ENCODE measurements around the gene SPDYE3. TPM values are rescaled to one million over a fixed set of nuclear protein-coding genes. Genes with fewer than 3 reads are reported as not detected.
"Not testable (repeated sequence)": the region's sequence is repeated elsewhere in the genome, so short reads cannot be mapped to it uniquely, and the experiment has no call there.

Gene SPDYE3
- total and polyA plus RNA-seq, 3 experiments from 2014 or later = 9.8 TPM; not detected in 2

- H3K27me3 Mint-ChIP-seq; POLR2A ChIA-PET; H3K27ac ChIP-seq (ENCODE audit: low read depth, low read length); CTCF ChIA-PET; H3K36me3 ChIP-seq (ENCODE audit: insufficient read depth, low read length); H3K9me3 ChIP-seq (ENCODE audit: low read length); H3K9me3 Mint-ChIP-seq; DNase-seq; H3K27me3 ChIP-seq (ENCODE audit: insufficient read depth, low read length, poor library complexity, severe bottlenecking); H3K4me3 ChIP-seq (ENCODE audit: low read length): not testable (repeated sequence)
- H3K4me1 Mint-ChIP-seq = peaks cover 8 to 29% (median 16%) of the 10 kb centered on the region in 3 donors
- H3K4me3 Mint-ChIP-seq = peak overlapping the region in 2 of 7 donors; percentile 60 to 75
- H3K36me3 Mint-ChIP-seq = peaks cover 0 to 11% (median 0%) of the 10 kb centered on the region in 3 donors
- H3K4me1 ChIP-seq (ENCODE audit: insufficient read depth, low read length) = peaks cover 12% of the 10 kb centered on the region
- peak overlapping the region in 1 of 8 donors; percentile 87 for H3K27ac Mint-ChIP-seq
These were observed 38.6 kb upstream of the SPDYE3 start for GRCh38 chr7:100268882-100269281.

GRCh38 chr7:100269306-100270045 is 38.0 kb upstream of the SPDYE3 start:
- CTCF ChIA-PET = not testable (repeated sequence)

GRCh38 chr7:100270046-100270918 is 37.2 kb upstream of the SPDYE3 start:
- peaks cover 8 to 24% (median 14%) of the 10 kb centered on the region in 3 donors for H3K4me1 Mint-ChIP-seq
- H3K36me3 ChIP-seq (ENCODE audit: insufficient read depth, low read length); CTCF ChIA-PET; DNase-seq; H3K9me3 ChIP-seq (ENCODE audit: low read length); H3K9me3 Mint-ChIP-seq; H3K27me3 Mint-ChIP-seq; H3K4me3 ChIP-seq (ENCODE audit: low read length); H3K27ac ChIP-seq (ENCODE audit: low read depth, low read length); H3K36me3 Mint-ChIP-seq; H3K27me3 ChIP-seq (ENCODE audit: insufficient read depth, low read length, poor library complexity, severe bottlenecking); POLR2A ChIA-PET: not testable (repeated sequence)
- H3K4me3 Mint-ChIP-seq = peak overlapping the region; percentile 79 to 91 (median 86)
- H3K4me1 ChIP-seq (ENCODE audit: insufficient read depth, low read length) = peaks cover 12% of the 10 kb centered on the region
- H3K27ac Mint-ChIP-seq = peak overlapping the region in 5 of 8 donors; percentile 29 to 88 (median 70)

More at GRCh38 chr7:100269306-100270045, 38.0 kb upstream of the SPDYE3 start:
- DNase-seq; H3K9me3 ChIP-seq (ENCODE audit: low read length); H3K9me3 Mint-ChIP-seq; H3K36me3 ChIP-seq (ENCODE audit: insufficient read depth, low read length); H3K27me3 Mint-ChIP-seq; POLR2A ChIA-PET; H3K27me3 ChIP-seq (ENCODE audit: insufficient read depth, low read length, poor library complexity, severe bottlenecking); H3K4me3 ChIP-seq (ENCODE audit: low read length); H3K27ac ChIP-seq (ENCODE audit: low read depth, low read length); H3K36me3 Mint-ChIP-seq: not testable (repeated sequence)
- peaks cover 8 to 29% (median 14%) of the 10 kb centered on the region in 3 donors for H3K4me1 Mint-ChIP-seq
- peak overlapping the region in 3 of 7 donors; percentile 35 to 79 (median 79) for H3K4me3 Mint-ChIP-seq
- peak overlapping the region in 2 of 8 donors; percentile 45 to 87 for H3K27ac Mint-ChIP-seq
- H3K4me1 ChIP-seq (ENCODE audit: insufficient read depth, low read length) = peaks cover 12% of the 10 kb centered on the region

- H3K27ac ChIP-seq (ENCODE audit: low read depth, low read length); H3K27me3 ChIP-seq (ENCODE audit: insufficient read depth, low read length, poor library complexity, severe bottlenecking); H3K9me3 Mint-ChIP-seq; H3K36me3 ChIP-seq (ENCODE audit: insufficient read depth, low read length); POLR2A ChIA-PET; H3K36me3 Mint-ChIP-seq; H3K4me3 ChIP-seq (ENCODE audit: low read length); H3K27me3 Mint-ChIP-seq; H3K9me3 ChIP-seq (ENCODE audit: low read length); DNase-seq: not testable (repeated sequence)
- Mint-ChIP-seq H3K4me1 (peaks cover 8 to 21% (median 14%) of the 10 kb centered on the region in 3 donors), H3K4me3 (peak overlapping the region; percentile 79 to 91 (median 86)), H3K27ac (peak overlapping the region in 6 of 8 donors; percentile 29 to 88 (median 68))
- CTCF ChIA-PET = interaction anchor here (0.9 to 1.3 kb wide), 2 partner anchors 53 to 158 kb away, joined by 4 read pairs; partner anchors contain the start of genes MEPCE and ZCWPW1
- H3K4me1 ChIP-seq (ENCODE audit: insufficient read depth, low read length) = peaks cover 12% of the 10 kb centered on the region
These were observed 36.4 kb upstream of the SPDYE3 start for GRCh38 chr7:100270941-100271593.

- peaks cover 0 to 5% of the 10 kb centered on the region in 2 donors for H3K27me3 Mint-ChIP-seq
- CTCF ChIA-PET = interaction anchor here (0.7 to 1.3 kb wide), 3 partner anchors 54 to 157 kb away, joined by 4 read pairs; partner anchors contain the start of genes MEPCE and ZCWPW1
- no peaks in the 10 kb centered on the region for H3K9me3 Mint-ChIP-seq
- peak overlapping the region in 5 of 8 donors; percentile 17 to 78 (median 70) for H3K27ac Mint-ChIP-seq
- no peaks in the 10 kb centered on the region for H3K27me3 ChIP-seq (ENCODE audit: insufficient read depth, low read length, poor library complexity, severe bottlenecking)
- POLR2A ChIA-PET = interaction anchor here (0.6 to 1.1 kb wide), 4 partner anchors 10 to 156 kb away, joined by 3 to 7 read pairs (median 4); partner anchors contain the start of gene ZCWPW1
- H3K4me3 Mint-ChIP-seq = peak overlapping the region; percentile 78 to 90 (median 81)
- peaks cover 12% of the 10 kb centered on the region for H3K4me1 ChIP-seq (ENCODE audit: insufficient read depth, low read length)
- peak overlapping the region; percentile 58 for H3K4me3 ChIP-seq (ENCODE audit: low read length)
- no peak overlapping the region for H3K27ac ChIP-seq (ENCODE audit: low read depth, low read length)
- H3K9me3 ChIP-seq (ENCODE audit: low read length) = no peaks in the 10 kb centered on the region
- H3K4me1 Mint-ChIP-seq = peaks cover 8 to 14% (median 11%) of the 10 kb centered on the region in 3 donors
- peak; percentile 97 to 100 (median 98) for DNase-seq
- no peaks in the 10 kb centered on the region for H3K36me3 ChIP-seq (ENCODE audit: insufficient read depth, low read length)
- H3K36me3 Mint-ChIP-seq = peaks cover 0 to 4% (median 0%) of the 10 kb centered on the region in 3 donors
These were observed 35.6 kb upstream of the SPDYE3 start for GRCh38 chr7:100271716-100272537.

- ChIA-PET CTCF (interaction anchor here (0.7 to 1.3 kb wide), 2 partner anchors 56 to 156 kb away, joined by 4 read pairs; partner anchors contain the start of genes MEPCE and ZCWPW1), POLR2A (interaction anchor here (0.6 to 1.1 kb wide), 4 partner anchors 10 to 156 kb away, joined by 3 to 7 read pairs (median 4); partner anchors contain the start of gene ZCWPW1)
- H3K9me3 ChIP-seq (ENCODE audit: low read length); H3K36me3 ChIP-seq (ENCODE audit: insufficient read depth, low read length); H3K27me3 ChIP-seq (ENCODE audit: insufficient read depth, low read length, poor library complexity, severe bottlenecking); H3K36me3 Mint-ChIP-seq; DNase-seq; H3K27ac ChIP-seq (ENCODE audit: low read depth, low read length); H3K9me3 Mint-ChIP-seq; H3K27me3 Mint-ChIP-seq: not testable (repeated sequence)
- peak overlapping the region; percentile 74 to 90 (median 80) for H3K4me3 Mint-ChIP-seq
- Histone ChIP-seq H3K4me1 (ENCODE audit: insufficient read depth, low read length) (peaks cover 12% of the 10 kb centered on the region), H3K4me3 (ENCODE audit: low read length) (peak overlapping the region; percentile 58)
- H3K4me1 Mint-ChIP-seq = peaks cover 8 to 12% (median 9%) of the 10 kb centered on the region in 3 donors
- H3K27ac Mint-ChIP-seq = peak overlapping the region in 4 of 8 donors; percentile 36 to 74 (median 66)
These were observed 35.0 kb upstream of the SPDYE3 start for GRCh38 chr7:100272538-100272902.

GRCh38 chr7:100275120-100275519 is 32.4 kb upstream of the SPDYE3 start:
- Histone ChIP-seq H3K4me1 (ENCODE audit: insufficient read depth, low read length) (peaks cover 12% of the 10 kb centered on the region), H3K4me3 (ENCODE audit: low read length) (no peak overlapping the region), H3K9me3 (ENCODE audit: low read length) (no peaks in the 10 kb centered on the region), H3K27me3 (ENCODE audit: insufficient read depth, low read length, poor library complexity, severe bottlenecking) (no peaks in the 10 kb centered on the region), H3K36me3 (ENCODE audit: insufficient read depth, low read length) (no peaks in the 10 kb centered on the region), H3K27ac (ENCODE audit: low read depth, low read length) (no peak overlapping the region)
- Mint-ChIP-seq H3K4me3 (no peak overlapping the region), H3K27ac (peak overlapping the region in 2 of 8 donors; percentile 27 to 52), H3K36me3 (peaks cover 0 to 3% (median 0%) of the 10 kb centered on the region in 3 donors), H3K27me3 (peaks cover 0 to 5% of the 10 kb centered on the region in 2 donors), H3K4me1 (peaks cover 8 to 12% (median 8%) of the 10 kb centered on the region in 3 donors), H3K9me3 (no peaks in the 10 kb centered on the region)
- no peak for DNase-seq
- ChIA-PET POLR2A (interaction anchor here (0.6 to 0.7 kb wide), 3 partner anchors 159 to 260 kb away, joined by 3 to 5 read pairs (median 3); partner anchors contain the start of gene ZKSCAN1), CTCF (no interaction called here)
